Measurements from ENCODE around the gene TMEM69.

GRCh38 chr1:45640293-45640692, 47.7 kb upstream of the TMEM69 start:
- TF ChIP-seq NR2F6 (IDR thresholded peaks at IDR 0.05) (no peak), NR2F6 (CRISPR knock-in tag; IDR thresholded peaks at IDR 0.05) (no peak), ZNF44 (CRISPR knock-in tag; IDR thresholded peaks at IDR 0.05) (no peak), JUNB (CRISPR knock-in tag; IDR thresholded peaks at IDR 0.05; ENCODE audit: borderline replicate concordance) (no peak), ZBTB33 (CRISPR knock-in tag; IDR thresholded peaks at IDR 0.05) (no peak), FOXM1 (CRISPR knock-in tag; IDR thresholded peaks at IDR 0.05) (no peak), LBX2 (CRISPR knock-in tag; IDR thresholded peaks at IDR 0.05; ENCODE audit: borderline replicate concordance) (no peak), CTCF (CRISPR knock-in tag; IDR thresholded peaks at IDR 0.05) (no peak), MTERF4 (CRISPR knock-in tag; IDR thresholded peaks at IDR 0.05) (no peak), TFAP4 (IDR thresholded peaks at IDR 0.05; ENCODE audit: borderline replicate concordance, low read depth) (no peak), ZNF777 (CRISPR knock-in tag; IDR thresholded peaks at IDR 0.05) (no peak)

Measured in HepG2 (cell line).